MG63 (cell line): ENCODE data around the gene PPP1R14C. TPM values are rescaled to one million over a fixed set of nuclear protein-coding genes. Genes with fewer than 3 reads are reported as not detected.
A peak's percentile ranks its signal among the peaks of the same experiment; 100 is the strongest.

Experiments used
- DNase-seq: peaks from one replicate; pipeline ENCODE4 v3.0.0-alpha.2; 2020
- H3K27me3 ChIP-seq: fragments of 250-450 bp; sonication (Bioruptor Pico); 2 replicates; pipeline ENCODE4 v1.5.1; 2020; ENCODE audit warnings: mild to moderate bottlenecking, moderate library complexity
- H3K36me3 ChIP-seq: fragments of 250-450 bp; sonication (Bioruptor Pico); 2 replicates; pipeline ENCODE4 v1.5.1; 2020; ENCODE audit warnings: mild to moderate bottlenecking, moderate library complexity
- H3K4me3 ChIP-seq: fragments of 250-450 bp; sonication (Bioruptor Pico); 2 replicates; pipeline ENCODE4 v1.5.1; 2020; ENCODE audit warnings: mild to moderate bottlenecking, moderate library complexity
- H3K9me3 ChIP-seq: fragments of 250-450 bp; sonication (Bioruptor Pico); 2 replicates; pipeline ENCODE4 v1.5.1; 2020; ENCODE audit warnings: mild to moderate bottlenecking, moderate library complexity
- total RNA-seq: library from RNA; depleted of rRNA; stranded (reverse); fragments of >200 nt; shearing (Covaris generic); gene quantifications from 2 replicates; pipeline ENCODE4 v1.2.3, GENCODE V29; 2014; ENCODE audit warnings: low replicate concordance

The PPP1R14C gene
- total RNA-seq, 1 experiment from 2014 or later = 3.3 TPM

GRCh38 chr6:150150821-150151646 lies 8.2 kb downstream of the PPP1R14C start:
- H3K27me3 ChIP-seq = no peaks in the 10 kb centered on the region
- no peaks in the 10 kb centered on the region for H3K36me3 ChIP-seq
- DNase-seq = no peak
- H3K9me3 ChIP-seq = no peaks in the 10 kb centered on the region
- H3K4me3 ChIP-seq = no peak overlapping the region

GRCh38 chr6:150152891-150153876 lies 10.3 kb downstream of the PPP1R14C start:
- no peak overlapping the region for H3K4me3 ChIP-seq
- no peak for DNase-seq
- no peaks in the 10 kb centered on the region for H3K27me3 ChIP-seq

GRCh38 chr6:150153905-150154492 lies 11.2 kb downstream of the PPP1R14C start:
- Histone ChIP-seq H3K36me3 (no peaks in the 10 kb centered on the region), H3K27me3 (no peaks in the 10 kb centered on the region), H3K4me3 (no peak overlapping the region), H3K9me3 (no peaks in the 10 kb centered on the region)
- DNase-seq = no peak

More at GRCh38 chr6:150152891-150153876, 10.3 kb downstream of the PPP1R14C start:
- Histone ChIP-seq H3K36me3 (no peaks in the 10 kb centered on the region), H3K9me3 (no peaks in the 10 kb centered on the region)

- Histone ChIP-seq H3K4me3 (no peak overlapping the region), H3K36me3 (no peaks in the 10 kb centered on the region), H3K9me3 (no peaks in the 10 kb centered on the region), H3K27me3 (no peaks in the 10 kb centered on the region)
- DNase-seq = no peak
These were observed 13.6 kb downstream of the PPP1R14C start for GRCh38 chr6:150156460-150156859.

- no peak overlapping the region for H3K4me3 ChIP-seq
- no peaks in the 10 kb centered on the region for H3K9me3 ChIP-seq
- DNase-seq = no peak
- H3K36me3 ChIP-seq = no peaks in the 10 kb centered on the region
- H3K27me3 ChIP-seq = no peaks in the 10 kb centered on the region
These were observed 14.2 kb downstream of the PPP1R14C start for GRCh38 chr6:150157081-150157480.

- DNase-seq = no peak
- H3K9me3 ChIP-seq = no peaks in the 10 kb centered on the region
- H3K4me3 ChIP-seq = no peak overlapping the region
- no peaks in the 10 kb centered on the region for H3K27me3 ChIP-seq
- no peaks in the 10 kb centered on the region for H3K36me3 ChIP-seq
These were observed 16.9 kb downstream of the PPP1R14C start for GRCh38 chr6:150159757-150160156.

- Histone ChIP-seq H3K27me3 (no peaks in the 10 kb centered on the region), H3K9me3 (no peaks in the 10 kb centered on the region), H3K4me3 (no peak overlapping the region), H3K36me3 (no peaks in the 10 kb centered on the region)
- DNase-seq = no peak
These were observed 21.1 kb downstream of the PPP1R14C start for GRCh38 chr6:150163970-150164369.

- no peaks in the 10 kb centered on the region for H3K9me3 ChIP-seq
- no peak overlapping the region for H3K4me3 ChIP-seq
- H3K36me3 ChIP-seq = no peaks in the 10 kb centered on the region
- no peaks in the 10 kb centered on the region for H3K27me3 ChIP-seq
- DNase-seq = no peak
These were observed 22.3 kb downstream of the PPP1R14C start for GRCh38 chr6:150165020-150165702.

- Histone ChIP-seq H3K36me3 (no peaks in the 10 kb centered on the region), H3K27me3 (no peaks in the 10 kb centered on the region), H3K9me3 (no peaks in the 10 kb centered on the region), H3K4me3 (no peak overlapping the region)
- DNase-seq = no peak
These were observed 24.6 kb downstream of the PPP1R14C start for GRCh38 chr6:150167479-150167873.

GRCh38 chr6:150169181-150169580 lies 26.3 kb downstream of the PPP1R14C start:
- no peaks in the 10 kb centered on the region for H3K36me3 ChIP-seq
- no peak for DNase-seq
- no peaks in the 10 kb centered on the region for H3K9me3 ChIP-seq
- H3K27me3 ChIP-seq = no peaks in the 10 kb centered on the region
- no peak overlapping the region for H3K4me3 ChIP-seq

GRCh38 chr6:150169609-150170008 lies 26.8 kb downstream of the PPP1R14C start:
- H3K36me3 ChIP-seq = no peaks in the 10 kb centered on the region
- H3K9me3 ChIP-seq = no peaks in the 10 kb centered on the region
- DNase-seq = peak; percentile 42
- H3K4me3 ChIP-seq = no peak overlapping the region
- H3K27me3 ChIP-seq = no peaks in the 10 kb centered on the region

- DNase-seq = no peak
- H3K36me3 ChIP-seq = no peaks in the 10 kb centered on the region
- H3K4me3 ChIP-seq = no peak overlapping the region
- no peaks in the 10 kb centered on the region for H3K9me3 ChIP-seq
- H3K27me3 ChIP-seq = no peaks in the 10 kb centered on the region
These were observed 30.1 kb downstream of the PPP1R14C start for GRCh38 chr6:150172929-150173328.

- Histone ChIP-seq H3K36me3 (no peaks in the 10 kb centered on the region), H3K27me3 (no peaks in the 10 kb centered on the region), H3K4me3 (no peak overlapping the region), H3K9me3 (no peaks in the 10 kb centered on the region)
- no peak for DNase-seq
These were observed 32.8 kb downstream of the PPP1R14C start for GRCh38 chr6:150175586-150176151.

GRCh38 chr6:150176152-150176551 lies 33.3 kb downstream of the PPP1R14C start:
- H3K9me3 ChIP-seq = no peaks in the 10 kb centered on the region
- H3K27me3 ChIP-seq = no peaks in the 10 kb centered on the region
- no peak overlapping the region for H3K4me3 ChIP-seq
- peak; percentile 17 for DNase-seq
- H3K36me3 ChIP-seq = no peaks in the 10 kb centered on the region

GRCh38 chr6:150176659-150177058 lies 33.8 kb downstream of the PPP1R14C start:
- H3K9me3 ChIP-seq = no peaks in the 10 kb centered on the region
- H3K27me3 ChIP-seq = no peaks in the 10 kb centered on the region
- no peaks in the 10 kb centered on the region for H3K36me3 ChIP-seq
- no peak for DNase-seq
- H3K4me3 ChIP-seq = no peak overlapping the region

- H3K9me3 ChIP-seq = no peaks in the 10 kb centered on the region
- no peak overlapping the region for H3K4me3 ChIP-seq
- no peak for DNase-seq
- no peaks in the 10 kb centered on the region for H3K27me3 ChIP-seq
- no peaks in the 10 kb centered on the region for H3K36me3 ChIP-seq
These were observed 34.6 kb downstream of the PPP1R14C start for GRCh38 chr6:150177259-150177951.
